Endothelial cell of umbilical vein (primary cell): ENCODE data around the gene HRH3. TPM values are rescaled to one million over a fixed set of nuclear protein-coding genes. Genes with fewer than 3 reads are reported as not detected.

ENCODE experiments used
- BruUV-seq: library from RNA; stranded (reverse); fragments of 400-500 nt; replicated peaks from 2 replicates; lab custom pipeline; 2021; lab: Mats Ljungman, UMichigan
- CTCF ChIA-PET: fragments of 300-600, 350-600 bp; sonication (Branson Sonifier 250); formaldehyde crosslinking; loops from one replicate; lab custom pipeline; 2021; ENCODE audit warnings: antibody characterized with exemption, inconsistent platforms; lab: Charles Lee
- POLR2A ChIA-PET: fragments of 300-600, 350-600 bp; sonication (Branson Sonifier 250); formaldehyde crosslinking; loops from one replicate; lab custom pipeline; 2021; ENCODE audit warnings: antibody characterized with exemption, inconsistent platforms; lab: Charles Lee
- DNase-seq: peaks from one replicate; pipeline ENCODE4 v3.0.0-alpha.2; 2011; ENCODE audit warnings: low read depth, low spot score
- FAIRE-seq: peaks from 2 replicates; lab custom pipeline; 2011; peaks lifted over from hg19 to GRCh38; lab: Jason Lieb, UNC
- H2AFZ ChIP-seq: 2 replicates; pipeline ENCODE4 v1.6.0; 2012; ENCODE audit warnings: low read depth, low read length, control low read depth, inconsistent platforms
- H3K27ac ChIP-seq: 2 replicates; pipeline ENCODE4 v1.5.1; 2011; ENCODE audit warnings: low read depth, mild to moderate bottlenecking, control low read depth, low read length, moderate library complexity; ENCODE audit not compliant: insufficient read depth
- H3K27me3 ChIP-seq, 2 experiments: 2 replicates each; pipeline versions ENCODE4 v1.6.0 to v1.6.1; 2011; ENCODE audit warnings: low read length in 2 of 2, mixed read lengths in 1 of 2; ENCODE audit not compliant: control insufficient read depth in 2 of 2, insufficient read depth in 2 of 2
- H3K36me3 ChIP-seq, 2 experiments: 2 replicates in 1 of 2; 3 replicates in 1 of 2; pipeline ENCODE4 v1.5.1; 2011; ENCODE audit warnings: low read length in 2 of 2, mild to moderate bottlenecking in 1 of 2, moderate library complexity in 1 of 2; ENCODE audit not compliant: control insufficient read depth in 2 of 2, insufficient read depth in 2 of 2; ENCODE audit errors: extremely low read depth in 1 of 2
- H3K4me1 ChIP-seq: 3 replicates; pipeline ENCODE4 v1.5.1; 2011; ENCODE audit warnings: mild to moderate bottlenecking, low read length; ENCODE audit not compliant: control insufficient read depth, insufficient read depth; ENCODE audit errors: extremely low read depth
- H3K4me2 ChIP-seq: 2 replicates; pipeline ENCODE4 v1.6.1; 2011; ENCODE audit warnings: low read length, control low read depth, mixed read lengths; ENCODE audit not compliant: insufficient read depth
- H3K4me3 ChIP-seq, 3 experiments: fragments of 200-600 bp in 1 of 3; sonication (generic), shearing (Covaris generic) in 1 of 3; replicated peaks in 1 of 3; 2 replicates each; pipeline ENCODE4 v1.5.1; 2011 to 2016; ENCODE audit warnings: control low read depth in 3 of 3, low read length in 3 of 3, mild to moderate bottlenecking in 2 of 3, inconsistent platforms in 1 of 3, low read depth in 1 of 3, moderate library complexity in 1 of 3; ENCODE audit not compliant: insufficient read depth in 1 of 3
- H3K79me2 ChIP-seq: 2 replicates; pipeline ENCODE4 v1.6.0; 2012; ENCODE audit warnings: low read length, inconsistent platforms; ENCODE audit not compliant: control insufficient read depth, insufficient read depth
- H3K9ac ChIP-seq: replicated peaks from 2 replicates; pipeline ENCODE3; 2011; ENCODE audit warnings: low read length, control low read depth; ENCODE audit not compliant: insufficient read depth; ENCODE audit errors: extremely low read depth
- H3K9me1 ChIP-seq: replicated peaks from 3 replicates; pipeline ENCODE4 v1.6.0; 2011; ENCODE audit warnings: mild to moderate bottlenecking, low read length; ENCODE audit not compliant: control insufficient read depth, insufficient read depth; ENCODE audit errors: extremely low read depth
- H3K9me3 ChIP-seq: replicated peaks from 2 replicates; pipeline ENCODE4 v1.5.1; 2012; ENCODE audit warnings: low read length, inconsistent platforms; ENCODE audit not compliant: control insufficient read depth, insufficient read depth
- H4K20me1 ChIP-seq: replicated peaks from 2 replicates; pipeline ENCODE3; 2011; ENCODE audit warnings: mild to moderate bottlenecking, low read length; ENCODE audit not compliant: control insufficient read depth, insufficient read depth; ENCODE audit errors: extremely low read depth
- CTCF ChIP-seq, 2 donors: IDR thresholded peaks; 1 replicate in 1 of 2; 2 replicates in 1 of 2; pipeline ENCODE4 v1.5.1; 2011; ENCODE audit warnings: low read length in 2 of 2, mild to moderate bottlenecking in 2 of 2, moderate library complexity in 2 of 2, control low read depth in 1 of 2, inconsistent platforms in 1 of 2, low read depth in 1 of 2; ENCODE audit not compliant: insufficient read depth in 1 of 2; ENCODE audit errors: extremely low read depth in 1 of 2
- EZH2 ChIP-seq: IDR thresholded peaks from 2 replicates; pipeline ENCODE4 v1.6.1; 2012; ENCODE audit warnings: borderline replicate concordance, low read depth, mild to moderate bottlenecking, moderate library complexity, low read length, inconsistent platforms; ENCODE audit not compliant: severe bottlenecking
- FOS ChIP-seq: IDR thresholded peaks from 2 replicates; pipeline ENCODE4 v1.6.1; 2011; ENCODE audit warnings: mild to moderate bottlenecking, low read length, moderate library complexity, borderline replicate concordance; ENCODE audit not compliant: insufficient read depth
- GATA2 ChIP-seq: IDR thresholded peaks from 2 replicates; pipeline ENCODE4 v1.7.0; 2011; ENCODE audit warnings: low read depth, mild to moderate bottlenecking, moderate library complexity, mixed read lengths, low read length; ENCODE audit not compliant: insufficient read length, insufficient read depth
- JUN ChIP-seq: IDR thresholded peaks from 2 replicates; pipeline ENCODE4 v1.6.1; 2011; ENCODE audit warnings: borderline replicate concordance, low read depth; ENCODE audit not compliant: insufficient read length, insufficient read depth
- MYC ChIP-seq: IDR thresholded peaks from one replicate; pipeline ENCODE4 v1.6.1; 2011; ENCODE audit warnings: mild to moderate bottlenecking, low read depth, low read length
- POLR2A ChIP-seq: IDR thresholded peaks from 2 replicates; pipeline ENCODE4 v1.6.1; 2012; ENCODE audit warnings: low read depth, mild to moderate bottlenecking, control low read depth, low read length
- POLR2AphosphoS5 ChIP-seq: IDR thresholded peaks from 2 replicates; pipeline ENCODE4 v1.6.1; 2012; ENCODE audit warnings: low read depth, mild to moderate bottlenecking, control low read depth, low read length, moderate library complexity; ENCODE audit not compliant: insufficient read depth
- dilution Hi-C: fragments of 300-500 bp; cut with MboI; formaldehyde crosslinking; loops from one replicate; pipeline ENCODE4 v1.15.0; 2019; ENCODE audit warnings: low sequenced_read_pairs; ENCODE audit not compliant: extremely low pct_ligation_motif_present
- intact Hi-C: fragments of 100-400 bp; cut with micrococcal nuclease; formaldehyde crosslinking; loops from one replicate; pipeline ENCODE4 v1.10.0; 2022
- polyA plus RNA-seq, 4 experiments: library from polyadenylated mRNA; depleted of rRNA in 3 of 4; stranded (reverse) in 3 of 4; unstranded in 1 of 4; fragments of >200 nt; gene quantifications; 2 replicates each; pipeline versions ENCODE4 v1.2.1 to v1.2.3, GENCODE V29; 2011 to 2012; ENCODE audit warnings: missing spikeins in 1 of 4
- total RNA-seq: library from RNA; stranded (reverse); gene quantifications from 2 replicates; pipeline ENCODE4 v1.2.3, GENCODE V29; 2021
- TF ChIP-seq, protein P1 (sequence below): IDR thresholded peaks from 2 replicates; pipeline ENCODE4 v1.6.1; 2011; ENCODE audit not compliant: insufficient read depth, insufficient read length

HRH3 gene
- total and polyA plus RNA-seq, 2 donors (not counting 3 experiments of a cell fraction or from before 2014, with no cell fraction given) = not detected

GRCh38 chr20:62196286-62196685 is 23.8 kb downstream of the HRH3 start:
- H3K27ac ChIP-seq = no peak overlapping the region
- H3K27me3 ChIP-seq = no peaks in the 10 kb centered on the region
- H3K4me1 ChIP-seq = no peaks in the 10 kb centered on the region
- no peak overlapping the region for H3K4me3 ChIP-seq
- no peaks in the 10 kb centered on the region for H4K20me1 ChIP-seq
- no peaks in the 10 kb centered on the region for H3K9me3 ChIP-seq
- CTCF ChIA-PET = no interaction called here
- POLR2A ChIA-PET = no interaction called here
- no peak overlapping the region for H2AFZ ChIP-seq
- H3K9me1 ChIP-seq = no peaks in the 10 kb centered on the region
- H3K36me3 ChIP-seq = peaks cover 0 to 23% of the 10 kb centered on the region in 2 experiments
- no peak overlapping the region for H3K4me2 ChIP-seq
- no peaks in the 10 kb centered on the region for H3K79me2 ChIP-seq
- DNase-seq (no peak), FAIRE-seq (no peak)
- intact Hi-C loops (no loop called here), dilution Hi-C loops (no loop called here)
- TF ChIP-seq POLR2AphosphoS5 = no peak
- no peak for TF ChIP-seq GATA2
- TF ChIP-seq FOS = no peak
- no peak for TF ChIP-seq CTCF (IDR thresholded peaks at IDR 0.05; ENCODE audit: extremely low read depth in 1 of 2, insufficient read depth in 1 of 2, low read depth in 1 of 2, low read length in 2 of 2)
- TF ChIP-seq JUN = no peak
- no peak for TF ChIP-seq EZH2
- TF ChIP-seq, protein P1, sequence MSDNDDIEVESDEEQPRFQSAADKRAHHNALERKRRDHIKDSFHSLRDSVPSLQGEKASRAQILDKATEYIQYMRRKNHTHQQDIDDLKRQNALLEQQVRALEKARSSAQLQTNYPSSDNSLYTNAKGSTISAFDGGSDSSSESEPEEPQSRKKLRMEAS = no peak
- no peak for TF ChIP-seq MYC
- no peak for TF ChIP-seq POLR2A
- BruUV-seq = no TSS peak
- no peak overlapping the region for H3K9ac ChIP-seq
